ENCODE data around the gene TMEM204. TPM values are rescaled to one million over a fixed set of nuclear protein-coding genes. Genes with fewer than 3 reads are reported as not detected.

Gene TMEM204
- total RNA-seq, 1 donor from 2014 or later, result 23.1 TPM

DNA sequence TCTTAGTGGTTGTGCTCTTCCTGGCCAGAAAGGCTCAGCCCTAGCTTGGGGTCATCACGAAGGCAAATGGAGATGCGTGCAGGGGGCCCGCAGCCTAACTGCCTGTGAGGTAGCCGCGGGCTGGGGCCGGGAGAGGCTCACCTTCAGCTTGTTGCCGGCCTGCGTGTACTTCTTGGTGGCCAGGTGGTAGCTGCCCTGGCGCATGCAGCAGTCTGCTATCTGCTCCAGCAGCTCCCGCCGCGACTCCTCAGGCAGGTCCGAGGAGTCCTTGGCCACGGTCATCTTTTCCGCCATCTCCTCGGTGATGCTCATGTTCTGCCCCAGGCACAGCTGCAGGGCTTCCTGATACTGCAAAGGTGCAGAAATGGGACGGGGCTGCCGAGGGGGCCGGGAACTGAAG, 13.0 kb upstream of the TMEM204 start:
- DNase-seq (ENCODE audit: low spot score), result no peak

DNA sequence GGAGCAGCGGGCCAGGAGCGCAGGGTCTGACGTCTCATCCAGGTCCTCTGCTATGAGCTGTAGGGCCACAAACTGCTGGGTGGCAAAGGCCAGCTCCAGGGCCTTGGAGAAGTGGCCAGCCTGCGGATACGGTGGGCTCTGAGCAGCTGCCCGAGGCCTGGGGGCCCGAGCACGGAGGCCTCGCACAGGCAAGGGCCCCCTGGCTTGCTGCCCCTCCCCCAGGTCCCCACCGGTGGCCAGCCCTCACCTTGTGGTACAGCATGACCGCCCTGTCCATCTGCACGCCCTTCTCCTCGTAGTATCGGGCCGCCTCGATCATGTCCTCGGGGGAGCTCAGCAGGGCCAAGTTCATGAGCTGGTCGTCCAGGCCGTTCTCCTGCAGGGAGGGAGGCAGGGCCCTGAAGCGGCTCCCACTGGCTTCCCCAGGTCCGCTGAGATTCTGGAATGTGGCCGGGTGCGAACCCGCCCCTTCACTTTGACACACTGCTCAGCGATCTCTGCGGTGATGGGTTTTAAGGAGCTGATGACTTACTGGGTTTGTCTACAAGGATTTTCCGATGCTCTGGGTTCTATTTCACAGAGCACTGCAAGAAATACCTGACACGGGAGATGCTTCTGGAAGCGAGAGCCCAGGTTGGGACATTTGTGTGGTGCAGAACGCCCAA, 9.8 kb upstream of the TMEM204 start:
- DNase-seq (ENCODE audit: low spot score), result no peak

DNA sequence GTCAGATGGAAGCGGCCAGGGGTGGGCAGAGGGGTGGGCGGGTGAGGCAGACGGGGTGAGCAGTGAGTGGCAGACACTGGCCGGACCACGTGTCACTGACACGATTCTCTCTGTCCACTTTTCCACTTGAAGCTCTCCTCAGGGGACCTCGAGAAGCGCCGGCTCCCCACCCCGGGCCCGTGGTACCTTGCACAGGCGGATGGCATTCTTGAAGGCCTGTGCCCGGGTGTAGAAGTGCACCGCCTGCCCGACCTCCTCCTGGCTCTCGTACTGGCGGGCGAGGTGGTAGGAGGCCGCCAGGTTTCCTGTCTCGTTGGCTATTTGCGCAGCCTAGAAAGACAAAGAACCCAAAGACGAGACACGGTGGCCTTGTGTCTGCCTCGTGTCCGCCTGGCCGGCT, 9.1 kb upstream of the TMEM204 start:
- DNase-seq (ENCODE audit: low spot score), result no peak

DNA sequence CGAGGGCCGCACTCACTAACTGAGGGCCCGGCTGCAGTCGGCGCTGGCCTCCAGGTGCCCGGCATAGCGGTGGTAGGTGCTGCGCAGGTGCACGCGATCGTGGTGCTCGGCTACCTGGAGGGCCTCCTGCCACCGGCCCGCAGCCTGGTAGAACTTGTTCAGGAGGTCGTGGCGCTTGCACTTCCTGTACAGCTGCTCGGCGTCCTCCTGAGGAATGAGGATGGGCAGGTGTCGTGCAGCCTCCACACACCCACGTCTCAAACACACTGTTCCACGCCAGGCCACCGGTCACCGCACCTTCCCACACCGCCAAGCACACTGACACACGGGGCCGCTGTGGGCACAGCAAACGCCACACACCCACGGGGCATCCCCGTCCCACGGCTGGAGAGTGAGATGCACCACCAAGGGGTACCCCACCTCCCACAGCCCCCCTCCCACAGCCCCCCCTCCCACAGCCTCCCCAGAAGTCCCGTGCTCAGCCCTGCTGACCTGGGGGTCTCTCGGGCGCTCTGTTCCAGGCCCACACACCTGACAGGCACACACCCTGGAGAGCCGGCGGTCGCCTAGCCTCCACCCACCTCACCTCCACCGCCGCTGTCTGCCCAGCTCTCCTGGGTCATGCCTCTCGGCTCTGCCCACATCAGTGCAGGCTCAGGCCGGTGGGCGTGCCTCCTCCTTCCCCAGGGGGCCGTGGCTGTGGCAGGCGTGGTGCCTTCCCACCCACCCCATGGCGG, 7.4 kb upstream of the TMEM204 start:
- DNase-seq (ENCODE audit: low spot score), result no peak

DNA sequence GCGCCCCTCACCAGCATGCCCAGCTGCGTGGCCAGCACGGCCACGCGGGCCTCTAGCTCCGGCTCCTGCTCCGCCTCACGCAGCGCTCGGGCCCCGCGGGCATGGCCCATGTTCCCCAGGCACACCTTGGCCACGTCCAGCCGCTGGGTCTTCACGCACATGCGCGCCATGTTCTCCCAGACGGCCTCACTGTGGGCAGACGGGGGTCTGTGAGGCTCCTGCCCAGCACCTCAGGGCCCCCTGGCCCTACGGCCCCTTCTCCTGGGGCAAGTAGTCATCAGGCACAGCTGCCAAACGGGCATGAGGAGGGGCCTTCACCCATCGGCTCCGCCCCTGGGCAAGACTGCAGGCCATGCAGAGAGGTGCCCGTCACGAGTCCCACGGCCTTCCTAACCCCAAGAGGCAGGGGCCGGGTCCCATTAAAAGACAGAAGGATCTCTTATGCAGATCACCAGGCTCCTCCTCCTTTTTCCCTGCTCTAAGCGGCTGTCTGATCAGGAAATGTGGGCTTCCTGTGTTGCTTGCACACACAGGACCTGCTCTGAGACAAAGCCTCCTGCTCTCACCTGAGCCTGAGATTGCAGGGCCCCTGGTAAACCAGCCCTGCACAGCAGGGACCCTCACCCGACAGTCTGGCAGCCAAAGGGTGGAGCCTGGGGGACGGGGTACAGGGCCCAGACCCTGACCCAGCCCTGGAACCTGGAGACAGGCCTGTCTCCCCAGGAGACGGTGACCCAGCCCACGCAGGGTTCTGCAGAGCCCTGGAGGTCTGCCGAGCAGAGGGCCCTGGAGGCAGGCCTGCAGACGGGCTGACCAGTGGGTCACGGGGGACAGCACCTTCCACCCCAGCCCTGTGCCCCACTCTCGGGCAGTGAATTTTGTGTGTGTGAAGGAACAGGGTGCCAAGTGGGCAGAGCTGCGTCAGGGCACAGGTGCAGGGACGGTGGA, 6.6 kb upstream of the TMEM204 start:
- DNase-seq (ENCODE audit: low spot score), result no peak

DNA sequence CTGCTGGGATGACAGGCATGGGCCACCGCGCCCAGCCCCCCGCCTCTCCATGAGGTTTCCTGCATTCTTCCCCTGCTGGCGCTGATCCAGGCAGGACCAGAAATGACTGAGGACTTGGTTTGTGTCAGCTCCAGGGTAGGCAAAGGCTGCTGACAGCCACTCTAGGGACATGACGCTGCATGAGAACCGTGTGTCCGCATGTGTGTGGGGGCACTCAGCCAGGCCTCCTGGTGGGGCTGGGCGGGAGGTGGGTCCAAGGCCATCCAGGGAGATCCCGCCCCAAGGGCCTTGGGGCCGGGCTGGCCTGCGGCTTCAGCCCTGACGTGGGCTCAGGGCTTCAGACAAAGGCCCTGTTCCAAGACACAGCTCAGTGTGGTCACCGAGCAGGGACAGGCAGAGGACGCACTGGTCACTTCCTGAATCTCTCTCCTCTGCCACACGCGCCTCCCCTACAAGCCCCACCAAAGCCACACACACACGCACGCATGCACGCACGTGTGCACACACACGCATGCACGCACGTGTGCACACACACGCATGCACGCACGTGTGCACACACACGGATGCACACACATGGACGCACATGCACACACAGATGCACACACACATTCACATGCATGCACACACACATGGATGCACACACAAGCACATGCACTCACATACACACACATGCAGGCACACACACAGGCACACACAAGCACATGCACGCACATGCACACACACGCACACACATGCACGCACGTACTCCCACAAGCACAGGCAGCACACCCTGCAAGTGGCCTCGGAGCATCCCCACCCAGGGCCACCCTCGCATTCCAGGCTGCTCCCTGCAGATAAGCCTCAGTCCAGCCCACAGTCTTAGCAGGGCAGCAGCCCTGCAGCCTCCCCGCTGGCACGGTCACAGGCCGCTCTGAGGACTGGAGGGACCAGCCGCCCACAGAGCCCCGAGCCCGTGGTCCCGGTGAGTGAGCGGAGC, 5.3 kb upstream of the TMEM204 start:
- no peak for DNase-seq (ENCODE audit: low spot score)

DNA sequence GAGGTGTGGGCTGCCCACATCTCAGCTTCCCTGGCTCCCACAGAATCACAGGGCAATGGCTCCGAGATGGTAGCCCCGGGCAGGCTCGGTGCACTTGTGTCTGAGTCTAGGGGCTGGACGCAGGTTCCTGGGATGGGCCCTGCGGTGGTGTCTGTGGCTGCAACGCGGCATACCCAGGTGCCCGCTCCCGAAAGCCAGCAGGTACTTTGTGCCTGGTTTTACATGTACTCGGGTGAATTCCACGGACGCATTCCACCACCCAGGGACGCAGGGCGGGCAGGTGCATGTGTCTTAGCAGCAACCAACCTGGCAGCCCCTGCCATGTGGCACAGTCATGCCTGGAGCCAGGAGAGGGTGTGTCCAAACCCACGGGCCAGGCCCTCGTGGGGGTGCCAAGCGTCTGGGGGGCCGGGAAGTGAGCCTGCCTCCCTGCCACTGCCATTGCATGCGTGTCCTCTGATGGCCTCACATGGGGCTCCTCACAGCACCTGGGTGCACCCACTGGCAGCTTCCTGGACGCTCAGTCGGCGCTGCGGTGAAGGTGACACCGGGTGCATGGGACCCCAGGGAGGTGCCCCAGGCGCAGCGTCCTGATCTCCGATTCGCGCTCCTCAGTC, 4.4 kb upstream of the TMEM204 start:
- DNase-seq (ENCODE audit: low spot score), result no peak

DNA sequence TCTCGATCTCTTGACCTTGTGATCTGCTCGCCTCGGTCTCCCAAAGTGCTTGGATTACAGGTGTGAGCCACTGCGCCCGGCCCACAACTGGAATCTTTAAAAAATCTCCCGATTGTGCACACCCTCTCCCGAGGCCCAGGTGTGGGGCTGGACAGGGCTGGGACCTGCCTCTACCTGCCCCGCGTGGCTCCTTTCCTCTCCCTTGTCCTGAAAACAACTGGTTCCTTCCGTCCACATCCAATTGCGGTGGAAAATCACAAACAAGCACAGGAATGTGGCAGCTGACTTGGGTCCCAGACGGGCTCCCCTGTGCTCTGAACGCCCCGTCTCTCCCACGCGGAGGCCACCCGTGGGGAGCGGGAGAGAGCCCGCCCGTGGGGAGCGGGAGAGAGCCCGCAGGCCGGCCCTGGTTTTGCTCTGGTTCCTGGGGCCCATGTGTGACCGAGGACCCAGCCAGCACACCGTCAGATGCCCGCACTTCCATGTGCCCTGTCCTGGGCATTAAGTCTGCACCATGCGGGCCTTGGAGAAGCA, 3.0 kb upstream of the TMEM204 start:
- DNase-seq (ENCODE audit: low spot score), result no peak

DNA sequence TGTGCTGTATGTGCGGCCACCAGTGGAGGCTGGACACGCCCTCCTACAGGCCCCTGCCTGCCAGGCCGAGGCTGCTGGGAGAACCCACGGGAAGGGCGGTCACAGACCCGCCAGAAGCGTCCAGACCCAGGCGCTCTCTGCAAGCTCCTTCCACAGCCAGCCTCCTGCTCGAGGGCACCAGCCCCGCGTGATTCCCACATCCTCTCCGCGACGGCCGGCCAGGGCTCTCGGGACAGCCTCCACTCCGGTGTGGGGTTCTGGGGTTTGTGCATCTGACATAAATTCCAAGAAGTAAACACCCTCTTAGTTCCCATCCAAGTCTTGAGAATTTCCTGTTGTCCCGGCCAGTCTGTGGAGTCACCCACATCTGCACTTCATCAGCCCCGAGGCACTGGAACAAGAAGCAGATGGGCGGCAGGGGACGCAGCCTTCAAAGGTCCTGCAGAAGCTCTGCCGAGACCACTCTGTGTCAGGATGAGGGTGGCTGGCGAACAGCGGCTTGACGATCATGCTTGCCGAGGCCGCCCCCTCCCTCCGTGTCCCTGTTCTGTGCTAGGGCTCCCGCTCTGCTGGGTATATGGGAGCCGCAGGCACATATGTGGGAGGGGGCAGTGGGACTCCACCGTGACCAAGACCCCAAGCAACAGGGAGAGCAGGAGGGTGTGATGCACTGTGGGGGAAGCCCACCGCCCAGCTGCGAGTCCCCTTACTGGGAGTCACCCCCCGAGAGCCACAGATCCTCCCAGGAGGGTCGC, 2.4 kb upstream of the TMEM204 start:
- DNase-seq (ENCODE audit: low spot score), result peak; percentile 75

DNA sequence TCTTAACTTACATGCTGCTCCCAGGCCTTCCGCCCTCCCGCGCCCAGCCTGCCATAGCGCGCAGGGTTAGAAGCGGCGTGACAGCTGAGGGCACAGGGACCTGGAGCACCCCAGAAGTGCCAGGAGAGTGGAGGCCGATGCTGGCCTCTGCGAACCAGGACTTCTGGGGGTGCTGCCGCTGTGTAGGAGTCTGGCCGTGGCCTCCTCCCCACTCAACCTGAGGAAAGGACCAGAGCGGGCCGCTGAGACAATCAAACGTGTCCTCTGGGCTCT, 1.9 kb upstream of the TMEM204 start:
- DNase-seq (ENCODE audit: low spot score), result no peak

DNA sequence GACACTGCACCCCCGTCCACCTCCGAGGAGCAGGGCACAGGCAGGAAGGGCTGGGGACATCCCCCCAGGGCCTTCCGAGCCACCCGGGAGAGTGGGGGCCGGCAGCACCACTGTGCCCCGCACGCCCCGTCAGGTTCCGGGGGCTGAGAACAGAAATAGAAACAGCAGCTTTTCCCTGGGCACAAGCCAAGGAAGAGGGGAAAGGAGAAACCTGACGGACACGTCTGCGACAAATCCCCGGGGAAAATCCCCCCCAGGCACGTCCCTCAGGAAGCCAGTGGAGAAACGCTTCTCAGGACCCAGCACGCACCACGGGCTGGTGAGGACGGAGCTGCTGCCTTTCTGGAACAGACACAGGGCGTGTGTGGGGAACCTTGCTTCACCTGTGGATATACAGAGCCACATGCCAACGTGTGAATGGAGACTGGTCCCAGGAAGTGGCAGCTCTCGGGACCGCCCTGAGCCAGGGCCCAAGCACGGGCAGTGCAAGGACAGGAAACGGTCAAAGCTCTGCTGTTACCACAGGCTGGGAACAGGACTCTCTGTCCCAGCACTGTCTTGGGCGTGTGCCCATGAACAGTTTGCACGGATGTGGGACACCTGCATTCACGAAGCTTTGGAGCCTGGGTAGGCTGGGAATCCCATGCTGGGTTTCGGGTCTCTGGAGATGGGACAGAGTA, 1.2 kb upstream of the TMEM204 start:
- peak; percentile 60 for DNase-seq (ENCODE audit: low spot score)

DNA sequence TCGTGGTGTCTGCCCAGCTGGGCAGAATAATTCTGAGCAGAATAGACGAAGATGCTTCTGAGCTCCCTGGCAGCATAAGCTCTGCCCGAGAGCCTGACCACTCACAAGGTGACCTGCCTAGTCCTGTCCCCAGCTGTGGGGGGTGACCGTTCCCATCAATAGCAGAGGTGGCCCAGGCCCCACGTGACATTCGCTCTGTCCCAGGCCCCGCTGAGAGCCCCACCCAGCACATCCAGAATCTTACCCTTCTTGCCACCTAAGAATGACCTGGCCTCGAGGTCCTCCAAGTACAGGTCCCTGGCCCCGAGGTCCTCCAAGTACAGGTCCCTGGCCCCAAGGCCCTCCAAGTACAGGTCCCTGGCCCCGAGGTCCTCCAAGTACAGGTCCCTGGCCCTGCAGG, 695 bp upstream of the TMEM204 start:
- DNase-seq (ENCODE audit: low spot score), result no peak

DNA sequence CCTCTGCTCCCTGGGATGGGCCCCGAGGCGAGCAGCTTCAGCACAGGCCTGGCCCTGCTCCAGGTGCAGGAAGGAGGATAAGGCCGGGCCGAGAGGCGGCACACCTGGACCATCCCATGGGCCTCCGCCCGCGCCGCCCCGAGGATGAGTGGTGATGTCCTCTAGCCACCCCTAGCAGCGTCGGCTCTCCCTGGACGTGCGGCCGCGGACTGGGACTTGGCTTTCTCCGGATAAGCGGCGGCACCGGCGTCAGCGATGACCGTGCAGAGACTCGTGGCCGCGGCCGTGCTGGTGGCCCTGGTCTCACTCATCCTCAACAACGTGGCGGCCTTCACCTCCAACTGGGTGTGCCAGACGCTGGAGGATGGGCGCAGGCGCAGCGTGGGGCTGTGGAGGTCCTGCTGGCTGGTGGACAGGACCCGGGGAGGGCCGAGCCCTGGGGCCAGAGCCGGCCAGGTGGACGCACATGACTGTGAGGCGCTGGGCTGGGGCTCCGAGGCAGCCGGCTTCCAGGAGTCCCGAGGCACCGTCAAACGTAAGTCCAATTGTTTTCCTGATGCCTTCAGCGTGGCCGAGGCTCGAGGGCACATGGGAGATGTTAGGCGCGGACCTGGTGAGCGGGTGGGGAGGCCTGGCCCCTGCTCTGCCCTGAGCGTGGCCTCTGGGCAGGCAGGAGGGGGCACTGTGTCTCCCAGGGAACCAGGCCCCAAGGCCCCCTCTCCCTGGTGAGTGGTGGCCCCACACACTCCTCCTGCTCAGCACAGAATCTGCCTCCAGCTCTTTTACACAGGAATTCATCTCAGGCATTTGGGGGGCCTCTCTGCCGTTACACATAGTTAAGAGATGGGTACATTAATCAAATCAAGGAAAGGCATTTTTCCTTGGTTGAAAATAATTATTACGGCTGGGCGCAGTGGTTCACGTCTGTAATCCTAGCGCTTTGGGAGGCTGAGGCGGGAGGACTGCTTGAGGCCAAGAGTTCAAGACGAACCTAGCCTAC, 855 bp downstream of the TMEM204 start:
- DNase-seq (ENCODE audit: low spot score), result no peak

DNA sequence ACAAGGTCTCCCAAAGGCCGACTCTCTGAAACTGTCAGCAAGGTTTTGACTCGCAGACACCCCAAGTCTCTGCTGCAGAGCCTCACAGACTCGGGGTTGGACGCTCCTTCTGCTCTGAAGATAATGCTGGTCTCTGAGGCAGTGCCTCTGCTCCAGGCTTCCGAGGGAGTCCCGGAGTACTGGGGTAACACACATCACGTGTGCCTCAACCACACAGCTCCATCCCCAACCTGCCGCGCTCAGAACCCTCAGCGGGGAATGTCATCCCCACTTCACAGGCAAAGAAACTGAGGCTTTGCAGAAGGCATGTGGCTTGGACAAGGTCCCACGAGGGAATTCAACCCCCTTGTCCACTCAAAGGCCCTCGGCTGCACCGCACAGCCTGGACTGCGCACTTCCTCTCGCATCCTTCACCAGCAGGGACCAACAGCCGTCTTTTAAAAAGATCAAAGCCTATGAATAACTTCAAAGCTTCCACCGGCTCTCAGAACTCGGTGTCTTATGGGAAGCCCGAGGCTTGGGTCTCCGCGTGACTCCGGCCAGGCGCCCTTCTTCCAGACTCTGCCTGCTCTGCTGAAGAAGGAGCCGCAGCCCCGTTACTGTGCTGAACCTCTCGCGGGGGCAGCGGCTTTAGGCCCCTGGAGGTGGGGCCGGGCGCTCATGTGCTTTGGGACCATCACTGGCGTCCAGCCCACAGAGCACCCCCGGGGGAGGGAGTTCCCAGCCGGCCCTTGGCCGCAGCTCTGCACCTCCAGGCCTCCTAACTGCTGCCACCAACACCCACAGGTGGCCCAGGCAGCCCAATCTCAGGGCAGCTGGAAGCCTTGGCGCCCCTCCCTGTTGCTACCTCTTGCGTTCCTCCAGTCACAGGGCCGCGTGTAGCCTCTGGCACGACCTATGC, 2.2 kb downstream of the TMEM204 start:
- no peak for DNase-seq (ENCODE audit: low spot score)

DNA sequence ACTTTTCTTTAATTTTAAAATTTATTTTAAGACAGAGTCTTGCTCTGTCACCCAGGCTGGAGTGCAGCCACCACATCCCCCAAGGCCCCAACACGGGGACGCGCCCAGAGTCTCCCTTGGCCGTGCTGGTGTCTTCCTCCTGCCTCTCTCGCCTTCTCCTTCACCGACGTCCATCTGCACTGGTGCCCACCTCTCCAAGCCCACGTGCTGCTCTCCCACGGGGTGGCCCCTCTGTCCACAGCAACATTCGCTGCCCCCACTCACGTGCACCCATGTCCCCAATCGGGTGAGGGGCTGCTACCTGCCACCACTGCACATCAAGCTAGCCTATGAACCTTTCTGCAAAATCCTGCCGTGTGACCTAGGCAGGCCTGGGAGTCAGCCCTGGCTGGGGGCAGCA, 3.1 kb downstream of the TMEM204 start:
- no peak for DNase-seq (ENCODE audit: low spot score)

DNA sequence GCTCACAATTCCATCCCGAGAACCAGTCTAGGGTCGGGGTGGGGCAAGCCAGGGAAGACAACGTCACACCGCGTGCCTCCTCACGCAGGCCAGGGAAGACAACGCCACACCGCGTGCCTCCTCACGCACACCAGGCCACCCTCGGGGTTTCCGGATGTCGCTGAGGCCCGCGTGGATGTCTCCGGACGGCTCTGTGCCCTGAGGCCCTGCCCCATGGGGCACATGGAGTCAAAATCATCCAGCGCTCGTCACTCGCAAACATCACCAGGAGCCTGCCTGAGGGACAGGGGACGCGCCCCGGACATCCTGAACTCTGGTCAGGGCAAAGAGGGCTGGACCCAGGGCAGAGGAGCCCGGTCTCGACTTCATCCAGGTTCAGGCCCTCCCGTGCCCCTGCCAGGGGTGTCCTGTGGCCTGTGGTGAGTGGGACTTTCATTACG, 3.7 kb downstream of the TMEM204 start:
- DNase-seq (ENCODE audit: low spot score), result no peak

DNA sequence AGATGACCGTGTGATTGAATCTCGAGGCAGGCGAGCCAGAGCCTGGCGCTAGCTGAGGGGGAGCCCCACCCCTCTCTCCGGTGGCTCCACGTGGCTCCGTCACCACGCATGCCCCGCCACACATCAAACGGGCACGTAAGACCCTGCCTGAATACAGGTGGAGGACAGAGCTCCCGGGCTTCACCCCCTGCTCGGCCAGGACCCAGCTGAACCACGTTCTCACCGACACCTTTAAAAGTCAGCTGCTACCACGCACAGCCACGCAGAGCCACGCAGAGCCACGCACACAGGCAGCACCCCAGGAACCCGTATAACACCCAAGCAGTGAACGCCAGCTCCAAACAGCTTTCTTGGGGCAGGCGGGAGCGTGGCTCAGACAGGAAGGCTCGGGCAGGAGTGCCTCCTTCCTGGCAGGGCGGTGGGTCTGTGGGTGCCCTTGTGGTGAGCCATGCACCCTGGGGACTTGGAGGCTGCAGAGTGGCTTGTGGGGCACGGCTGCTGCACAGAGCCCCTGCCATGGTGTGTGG, 4.4 kb downstream of the TMEM204 start:
- no peak for DNase-seq (ENCODE audit: low spot score)
